BLaER1 (cell line): ENCODE results near the gene NHSL1.

Source experiments
- H3K27ac ChIP-seq: shearing (Covaris generic); formaldehyde crosslinking; 2 replicates; pipeline ENCODE4 v1.8.1; 2022
- H3K27me3 ChIP-seq: shearing (Covaris generic); formaldehyde crosslinking; 2 replicates; pipeline ENCODE4 v1.8.1; 2022
- H3K36me3 ChIP-seq: shearing (Covaris generic); formaldehyde crosslinking; 2 replicates; pipeline ENCODE4 v1.8.1; 2022
- H3K4me1 ChIP-seq: shearing (Covaris generic); formaldehyde crosslinking; 2 replicates; pipeline ENCODE4 v1.8.1; 2022
- H3K4me2 ChIP-seq: shearing (Covaris generic); formaldehyde crosslinking; 2 replicates; pipeline ENCODE4 v1.8.1; 2022
- H3K4me3 ChIP-seq: shearing (Covaris generic); formaldehyde crosslinking; 2 replicates; pipeline ENCODE4 v1.8.1; 2022
- H3K9ac ChIP-seq: shearing (Covaris generic); formaldehyde crosslinking; 2 replicates; pipeline ENCODE4 v1.8.1; 2022
- H3K9me3 ChIP-seq: shearing (Covaris generic); formaldehyde crosslinking; 2 replicates; pipeline ENCODE4 v1.8.1; 2022
- H4K20me1 ChIP-seq: shearing (Covaris generic); formaldehyde crosslinking; 2 replicates; pipeline ENCODE4 v1.8.1; 2022
- Cebpa-rat ChIP-seq: shearing (Covaris generic); IDR thresholded peaks from 2 replicates; pipeline ENCODE4 v1.8.1; 2022

NHSL1 gene

GRCh38 chr6:138500045-138500665 lies 861 bp upstream of the NHSL1 start:
- Histone ChIP-seq H3K36me3 (peaks cover 12% of the 10 kb centered on the region), H4K20me1 (no peaks in the 10 kb centered on the region), H3K27me3 (no peaks in the 10 kb centered on the region), H3K4me1 (peaks cover 48% of the 10 kb centered on the region), H3K27ac (peak overlapping the region; percentile 78), H3K9me3 (peaks cover 12% of the 10 kb centered on the region), H3K4me2 (peak overlapping the region; percentile 77), H3K4me3 (peak overlapping the region; percentile 61; the same call in 1 of the 2 replicates), H3K9ac (peak overlapping the region; percentile 71; the same call in 1 of the 2 replicates)
- TF ChIP-seq Cebpa-rat = no peak

DNA sequence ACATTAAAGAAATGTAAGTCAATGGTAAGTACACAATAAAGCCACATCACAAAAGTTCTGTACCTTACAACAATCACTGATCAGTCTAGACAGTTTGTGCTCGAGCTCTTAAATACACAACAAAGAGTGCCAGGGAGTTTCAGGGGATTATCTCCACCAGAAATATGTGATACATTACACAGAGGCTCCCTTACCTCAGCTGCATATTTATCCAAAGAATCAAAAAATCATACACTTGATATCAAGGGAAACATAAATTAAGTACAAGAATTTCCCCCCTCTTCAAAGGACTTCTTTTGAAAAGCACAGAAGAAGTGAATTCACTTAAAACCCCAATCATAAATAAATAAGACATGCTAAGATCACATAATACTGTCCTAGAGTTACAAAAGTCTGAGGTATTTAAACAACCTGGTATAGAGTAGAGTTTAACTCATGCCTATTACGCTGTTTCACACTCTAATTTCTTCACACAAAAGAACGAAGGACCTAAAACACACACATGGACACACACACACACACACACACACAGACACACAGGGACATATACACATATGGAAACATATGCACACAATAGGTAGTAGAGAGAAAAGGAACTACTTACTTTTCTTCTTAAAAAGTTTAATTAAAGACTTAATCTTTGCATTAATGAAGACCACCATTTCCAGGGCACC lies 528 bp downstream of the NHSL1 start:
- Histone ChIP-seq H3K27me3 (no peaks in the 10 kb centered on the region), H3K4me1 (peaks cover 48% of the 10 kb centered on the region), H3K4me3 (peak overlapping the region; percentile 61), H3K9ac (peak overlapping the region; percentile 71), H3K4me2 (peak overlapping the region; percentile 77), H3K27ac (peak overlapping the region; percentile 78), H4K20me1 (no peaks in the 10 kb centered on the region), H3K36me3 (peaks cover 26% of the 10 kb centered on the region), H3K9me3 (peaks cover 12% of the 10 kb centered on the region)
- no peak for TF ChIP-seq Cebpa-rat

- Histone ChIP-seq H3K27me3 (no peaks in the 10 kb centered on the region), H3K27ac (peak overlapping the region; percentile 78; the same call in 1 of the 2 replicates), H3K9me3 (peaks cover 12% of the 10 kb centered on the region), H3K36me3 (peaks cover 34% of the 10 kb centered on the region), H3K4me1 (peaks cover 48% of the 10 kb centered on the region), H4K20me1 (no peaks in the 10 kb centered on the region), H3K4me3 (peak overlapping the region; percentile 61; the same call in 1 of the 2 replicates), H3K4me2 (peak overlapping the region; percentile 77), H3K9ac (0 out of 2 replicates have a peak overlapping the region, but pooled peaks have one; percentile 71)
- TF ChIP-seq Cebpa-rat = no peak
Observed at GRCh38 chr6:138497286-138497685, 2.0 kb downstream of the NHSL1 start.

GRCh38 chr6:138494312-138494711 lies 5.0 kb downstream of the NHSL1 start:
- H3K9ac ChIP-seq = no peak overlapping the region
- H3K27ac ChIP-seq = no peak overlapping the region
- H3K4me2 ChIP-seq = no peak overlapping the region
- no peak for TF ChIP-seq Cebpa-rat
- H3K9me3 ChIP-seq = peaks cover 12% of the 10 kb centered on the region
- H4K20me1 ChIP-seq = no peaks in the 10 kb centered on the region
- H3K4me3 ChIP-seq = no peak overlapping the region
- peaks cover 53% of the 10 kb centered on the region for H3K36me3 ChIP-seq
- peaks cover 26% of the 10 kb centered on the region for H3K4me1 ChIP-seq
- no peaks in the 10 kb centered on the region for H3K27me3 ChIP-seq

DNA sequence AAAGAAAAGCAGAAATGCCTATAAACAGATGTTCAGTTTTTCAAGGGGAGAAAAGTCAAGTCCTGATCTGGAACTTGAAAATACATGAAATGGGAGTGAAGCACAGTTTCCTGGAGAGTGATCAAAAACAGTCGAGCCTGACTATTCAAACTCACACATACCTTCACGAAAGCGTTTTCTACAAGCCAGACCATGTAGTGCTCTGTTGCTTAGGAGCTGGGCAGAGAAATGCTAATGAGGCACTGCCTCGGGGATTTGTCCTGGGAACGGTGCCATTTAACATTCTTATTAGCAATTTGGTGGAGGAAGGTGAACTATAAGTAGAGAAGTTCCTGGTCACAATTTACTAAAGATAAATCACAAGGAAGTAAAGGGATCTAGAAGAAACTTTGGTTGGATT lies 5.9 kb downstream of the NHSL1 start:
- Histone ChIP-seq H3K4me1 (peaks cover 17% of the 10 kb centered on the region), H3K27me3 (no peaks in the 10 kb centered on the region), H3K4me2 (no peak overlapping the region), H3K9ac (no peak overlapping the region), H3K9me3 (peaks cover 12% of the 10 kb centered on the region), H3K4me3 (no peak overlapping the region), H3K36me3 (peaks cover 61% of the 10 kb centered on the region), H4K20me1 (no peaks in the 10 kb centered on the region), H3K27ac (no peak overlapping the region)
- no peak for TF ChIP-seq Cebpa-rat

DNA sequence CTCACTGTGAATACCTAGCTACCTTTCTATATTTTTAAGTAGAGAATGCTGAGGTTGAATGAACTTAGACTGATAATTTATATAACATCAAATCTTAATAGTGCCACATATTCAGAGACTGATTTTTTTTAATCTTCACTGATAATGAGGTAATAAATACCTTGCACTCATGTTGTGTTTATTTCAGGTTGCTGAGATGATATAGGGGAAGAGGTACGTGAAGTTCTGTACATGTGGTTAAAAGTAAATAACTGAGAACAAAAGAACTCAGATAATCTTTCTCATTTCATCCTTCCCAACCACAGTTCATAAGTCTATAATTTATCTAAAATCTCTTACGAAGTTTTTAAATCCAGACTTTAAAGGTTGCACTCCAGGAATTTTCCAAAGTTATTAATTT lies 6.4 kb downstream of the NHSL1 start:
- Histone ChIP-seq H3K9ac (no peak overlapping the region), H3K27ac (no peak overlapping the region), H3K9me3 (peaks cover 12% of the 10 kb centered on the region), H3K4me1 (peaks cover 12% of the 10 kb centered on the region), H3K27me3 (no peaks in the 10 kb centered on the region), H3K4me2 (no peak overlapping the region), H4K20me1 (0 out of 2 replicates have a peak, but pooled peaks cover 3% of the 10 kb centered on the region), H3K36me3 (peaks cover 66% of the 10 kb centered on the region), H3K4me3 (no peak overlapping the region)
- no peak for TF ChIP-seq Cebpa-rat

- H3K36me3 ChIP-seq = peaks cover 74% of the 10 kb centered on the region
- no peak for TF ChIP-seq Cebpa-rat
- H3K27ac ChIP-seq = no peak overlapping the region
- H3K4me2 ChIP-seq = no peak overlapping the region
- H3K4me1 ChIP-seq = peaks cover 4% of the 10 kb centered on the region
- 0 out of 2 replicates have a peak, but pooled peaks cover 5% of the 10 kb centered on the region for H4K20me1 ChIP-seq
- no peak overlapping the region for H3K4me3 ChIP-seq
- peaks cover 12% of the 10 kb centered on the region for H3K9me3 ChIP-seq
- no peak overlapping the region for H3K9ac ChIP-seq
- H3K27me3 ChIP-seq = no peaks in the 10 kb centered on the region
Observed at GRCh38 chr6:138492113-138492512, 7.2 kb downstream of the NHSL1 start.

- H3K9ac ChIP-seq = no peak overlapping the region
- no peak overlapping the region for H3K4me3 ChIP-seq
- H3K27me3 ChIP-seq = no peaks in the 10 kb centered on the region
- H3K9me3 ChIP-seq = peaks cover 7% of the 10 kb centered on the region
- H3K27ac ChIP-seq = no peak overlapping the region
- H3K36me3 ChIP-seq = peaks cover 80% of the 10 kb centered on the region
- H4K20me1 ChIP-seq = peaks cover 14% of the 10 kb centered on the region; the same call in 1 of the 2 replicates
- H3K4me1 ChIP-seq = no peaks in the 10 kb centered on the region
- TF ChIP-seq Cebpa-rat = no peak
- H3K4me2 ChIP-seq = no peak overlapping the region
Observed at GRCh38 chr6:138491017-138491416, 8.3 kb downstream of the NHSL1 start.

DNA sequence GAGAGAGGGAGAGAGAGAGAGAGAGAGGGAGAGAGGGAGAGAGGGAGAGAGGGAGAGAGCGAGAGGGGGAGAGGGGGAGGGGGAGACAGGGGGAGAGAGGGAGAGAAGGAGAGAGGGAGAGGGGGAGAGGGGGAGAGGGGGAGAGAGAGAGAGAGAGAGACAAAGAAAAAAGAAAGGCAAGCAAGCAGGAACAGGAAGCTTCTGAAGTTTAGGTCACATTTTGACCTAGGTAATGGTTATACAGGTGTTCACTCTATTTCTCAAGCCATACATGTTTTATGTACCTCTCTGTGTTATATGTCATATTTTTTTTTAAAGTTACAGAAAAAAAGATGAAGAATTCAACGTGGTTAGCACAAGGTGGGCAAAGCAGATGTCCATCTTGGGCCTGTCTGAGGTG lies 9.4 kb downstream of the NHSL1 start:
- H3K4me2 ChIP-seq = no peak overlapping the region
- TF ChIP-seq Cebpa-rat = no peak
- no peaks in the 10 kb centered on the region for H3K27me3 ChIP-seq
- peaks cover 20% of the 10 kb centered on the region; the same call in 1 of the 2 replicates for H4K20me1 ChIP-seq
- no peak overlapping the region for H3K27ac ChIP-seq
- no peak overlapping the region for H3K9ac ChIP-seq
- H3K4me1 ChIP-seq = no peaks in the 10 kb centered on the region
- H3K9me3 ChIP-seq = no peaks in the 10 kb centered on the region
- peaks cover 68% of the 10 kb centered on the region for H3K36me3 ChIP-seq
- H3K4me3 ChIP-seq = no peak overlapping the region

DNA sequence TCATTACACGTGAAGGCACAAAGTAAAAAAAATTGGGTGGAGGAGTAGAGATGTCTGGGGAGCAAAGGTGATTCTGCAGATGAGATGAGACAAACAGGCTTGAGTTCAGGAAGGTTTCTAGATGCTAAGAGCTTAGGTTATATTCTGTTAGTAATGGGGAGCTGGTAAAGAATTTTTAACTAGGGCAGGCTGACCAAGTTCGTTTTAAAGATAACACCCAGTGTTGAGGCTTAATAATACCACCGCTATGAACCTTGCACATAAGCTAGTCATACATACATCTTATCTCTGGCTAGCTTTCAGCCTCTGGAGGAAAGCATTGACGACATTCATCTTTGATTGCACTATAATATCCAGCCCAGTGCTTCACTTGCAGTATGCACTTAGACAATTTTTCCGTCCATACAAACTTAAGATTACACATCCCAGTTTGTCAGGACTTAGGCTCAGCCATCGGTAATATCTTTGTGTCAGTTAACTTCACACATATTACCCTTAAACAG lies 12.1 kb downstream of the NHSL1 start:
- H3K9me3 ChIP-seq = no peaks in the 10 kb centered on the region
- H3K27me3 ChIP-seq = no peaks in the 10 kb centered on the region
- H3K4me2 ChIP-seq = no peak overlapping the region
- peaks cover 65% of the 10 kb centered on the region for H3K36me3 ChIP-seq
- H3K4me1 ChIP-seq = no peaks in the 10 kb centered on the region
- H3K27ac ChIP-seq = no peak overlapping the region
- H3K4me3 ChIP-seq = no peak overlapping the region
- no peak overlapping the region for H3K9ac ChIP-seq
- TF ChIP-seq Cebpa-rat = no peak
- H4K20me1 ChIP-seq = peaks cover 27% of the 10 kb centered on the region
